Measurements from ENCODE around the gene SCYL2.
"Not testable (repeated sequence)": the region's sequence is repeated elsewhere in the genome, so short reads cannot be mapped to it uniquely, and the experiment has no call there.

SCYL2 gene

DNA sequence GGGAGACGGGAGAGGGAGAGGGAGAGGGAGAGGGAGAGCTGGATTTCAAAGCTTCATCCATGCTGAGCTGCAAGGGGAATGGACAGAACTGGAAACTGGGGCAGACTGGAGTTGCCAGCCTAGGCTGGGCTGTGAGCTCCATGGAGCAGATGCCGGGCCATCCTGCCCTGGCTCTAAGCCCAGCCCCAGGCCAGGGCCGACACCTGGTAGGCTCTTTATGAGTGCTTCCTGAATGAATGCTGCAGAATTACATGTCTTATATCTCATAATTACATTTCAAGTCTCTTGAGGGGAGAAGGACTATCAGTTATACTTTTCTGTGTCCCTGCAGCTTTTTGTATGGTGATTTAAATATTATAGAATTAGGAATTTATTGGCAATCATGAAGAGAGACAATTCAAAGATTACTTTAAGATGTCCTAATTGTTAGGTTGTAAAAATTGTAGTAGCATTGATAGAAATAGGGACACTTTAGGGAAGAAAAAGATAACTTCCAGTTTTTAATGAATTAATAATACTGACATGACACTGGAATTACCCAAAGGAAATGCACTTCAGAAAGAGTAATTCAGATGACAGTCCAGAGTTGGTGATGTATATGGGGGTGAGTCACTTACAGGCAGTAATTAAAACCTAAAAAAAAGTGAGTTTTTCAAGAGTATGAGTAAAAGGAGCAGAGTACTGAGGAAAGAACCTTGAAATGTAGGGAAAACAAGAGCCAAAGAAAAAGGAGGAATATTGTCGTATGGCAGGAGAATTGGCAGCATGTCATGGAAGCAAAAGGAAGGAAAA is 29.0 kb downstream of the SCYL2 start:
- H3K27me3 ChIP-seq (replicated peaks; ENCODE audit: control insufficient read depth, insufficient read depth, low read length) = no peaks in the 10 kb centered on the region
- H3K4me3 ChIP-seq (replicated peaks; ENCODE audit: low read depth, low read length) = no peak overlapping the region
- DNase-seq (ENCODE audit: extremely low read depth, insufficient read length) = no peak
- TF ChIP-seq, protein P1, sequence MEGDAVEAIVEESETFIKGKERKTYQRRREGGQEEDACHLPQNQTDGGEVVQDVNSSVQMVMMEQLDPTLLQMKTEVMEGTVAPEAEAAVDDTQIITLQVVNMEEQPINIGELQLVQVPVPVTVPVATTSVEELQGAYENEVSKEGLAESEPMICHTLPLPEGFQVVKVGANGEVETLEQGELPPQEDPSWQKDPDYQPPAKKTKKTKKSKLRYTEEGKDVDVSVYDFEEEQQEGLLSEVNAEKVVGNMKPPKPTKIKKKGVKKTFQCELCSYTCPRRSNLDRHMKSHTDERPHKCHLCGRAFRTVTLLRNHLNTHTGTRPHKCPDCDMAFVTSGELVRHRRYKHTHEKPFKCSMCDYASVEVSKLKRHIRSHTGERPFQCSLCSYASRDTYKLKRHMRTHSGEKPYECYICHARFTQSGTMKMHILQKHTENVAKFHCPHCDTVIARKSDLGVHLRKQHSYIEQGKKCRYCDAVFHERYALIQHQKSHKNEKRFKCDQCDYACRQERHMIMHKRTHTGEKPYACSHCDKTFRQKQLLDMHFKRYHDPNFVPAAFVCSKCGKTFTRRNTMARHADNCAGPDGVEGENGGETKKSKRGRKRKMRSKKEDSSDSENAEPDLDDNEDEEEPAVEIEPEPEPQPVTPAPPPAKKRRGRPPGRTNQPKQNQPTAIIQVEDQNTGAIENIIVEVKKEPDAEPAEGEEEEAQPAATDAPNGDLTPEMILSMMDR (IDR thresholded peaks at IDR 0.05; ENCODE audit: insufficient read depth, low read length, poor library complexity, severe bottlenecking) = no peak
- peaks cover 1% of the 10 kb centered on the region for H3K36me3 ChIP-seq (ENCODE audit: control insufficient read depth, insufficient read depth, low read length)

DNA sequence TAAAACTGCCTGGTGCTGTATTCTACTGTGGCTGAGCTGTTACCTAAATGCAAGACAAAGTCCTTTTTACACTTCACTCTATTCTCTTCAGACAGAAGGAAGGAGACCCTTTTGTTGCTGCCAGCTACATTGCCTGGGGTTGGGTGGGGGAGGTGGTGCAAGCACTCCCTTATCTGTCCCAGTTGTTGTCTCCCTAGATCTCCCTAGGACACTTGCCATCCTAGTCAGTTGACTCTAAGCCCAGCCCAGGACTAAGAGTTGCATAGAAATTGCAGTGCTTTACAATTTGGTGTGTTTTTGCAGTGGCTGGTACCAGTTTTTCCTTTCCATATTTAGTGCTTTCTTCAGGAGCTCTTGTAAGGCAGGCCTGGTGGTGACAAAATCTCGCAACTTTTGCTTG is 35.1 kb downstream of the SCYL2 start:
- H3K36me3 ChIP-seq (ENCODE audit: control insufficient read depth, insufficient read depth, low read length) = peaks cover 11% of the 10 kb centered on the region
- no peak for DNase-seq (ENCODE audit: extremely low read depth, insufficient read length)
- no peaks in the 10 kb centered on the region for H3K27me3 ChIP-seq (replicated peaks; ENCODE audit: control insufficient read depth, insufficient read depth, low read length)
- no peak overlapping the region for H3K4me3 ChIP-seq (replicated peaks; ENCODE audit: low read depth, low read length)
- TF ChIP-seq, protein P1 (IDR thresholded peaks at IDR 0.05; ENCODE audit: insufficient read depth, low read length, poor library complexity, severe bottlenecking) = no peak

GRCh38 chr12:100303831-100304230 is 36.9 kb downstream of the SCYL2 start:
- TF ChIP-seq, protein P1 (IDR thresholded peaks at IDR 0.05; ENCODE audit: insufficient read depth, low read length, poor library complexity, severe bottlenecking) = no peak
- H3K4me3 ChIP-seq (replicated peaks; ENCODE audit: low read depth, low read length) = no peak overlapping the region
- no peak for DNase-seq (ENCODE audit: extremely low read depth, insufficient read length)
- H3K36me3 ChIP-seq (ENCODE audit: control insufficient read depth, insufficient read depth, low read length) = peaks cover 10% of the 10 kb centered on the region
- H3K27me3 ChIP-seq (replicated peaks; ENCODE audit: control insufficient read depth, insufficient read depth, low read length) = no peaks in the 10 kb centered on the region

- not testable (repeated sequence) for H3K36me3 ChIP-seq (ENCODE audit: control insufficient read depth, insufficient read depth, low read length)
These were observed 37.4 kb downstream of the SCYL2 start for GRCh38 chr12:100304334-100304733.

DNA sequence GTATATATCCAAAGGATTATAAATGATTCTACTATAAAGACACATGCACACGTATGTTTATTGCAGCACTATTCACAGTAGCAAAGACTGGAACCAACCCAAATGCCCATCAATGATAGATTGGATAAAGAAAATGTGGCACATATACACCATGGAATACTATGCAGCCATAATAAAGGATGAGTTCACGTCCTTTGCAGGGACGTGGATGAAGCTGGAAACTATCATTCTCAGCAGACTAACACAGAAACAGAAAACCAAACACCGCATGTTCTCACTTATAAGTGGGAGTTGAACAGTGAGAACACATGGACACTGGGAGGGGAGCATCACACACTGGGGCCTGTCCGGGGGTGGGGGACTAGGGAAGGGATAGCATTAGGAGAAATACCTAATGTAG is 41.2 kb downstream of the SCYL2 start:
- DNase-seq (ENCODE audit: extremely low read depth, insufficient read length); H3K4me3 ChIP-seq (replicated peaks; ENCODE audit: low read depth, low read length); H3K27me3 ChIP-seq (replicated peaks; ENCODE audit: control insufficient read depth, insufficient read depth, low read length); H3K36me3 ChIP-seq (ENCODE audit: control insufficient read depth, insufficient read depth, low read length): not testable (repeated sequence)

More at GRCh38 chr12:100304334-100304733, 37.4 kb downstream of the SCYL2 start:
- H3K4me3 ChIP-seq (replicated peaks; ENCODE audit: low read depth, low read length); DNase-seq (ENCODE audit: extremely low read depth, insufficient read length); H3K27me3 ChIP-seq (replicated peaks; ENCODE audit: control insufficient read depth, insufficient read depth, low read length): not testable (repeated sequence)

DNA sequence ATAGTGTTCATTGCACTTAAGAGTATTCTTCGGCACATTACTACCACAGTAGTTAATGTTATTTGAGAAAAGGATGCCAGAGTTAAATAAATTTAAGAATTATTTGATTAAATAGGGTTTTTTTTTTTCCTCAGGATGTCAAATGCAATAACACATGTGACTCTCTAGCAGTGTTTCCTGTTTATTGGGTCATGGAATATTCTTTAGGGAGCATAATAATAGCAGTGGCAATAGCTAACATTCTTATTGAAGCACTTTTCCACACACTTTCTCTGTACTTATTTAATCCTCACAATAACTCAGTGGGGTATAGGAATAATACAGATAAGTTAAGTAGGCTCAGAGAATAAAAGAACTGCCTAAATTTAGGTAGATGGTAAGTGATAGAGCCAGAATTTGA is 44.3 kb downstream of the SCYL2 start:
- DNase-seq (ENCODE audit: extremely low read depth, insufficient read length) = no peak
- H3K27me3 ChIP-seq (replicated peaks; ENCODE audit: control insufficient read depth, insufficient read depth, low read length) = no peaks in the 10 kb centered on the region
- TF ChIP-seq, protein P1 (IDR thresholded peaks at IDR 0.05; ENCODE audit: insufficient read depth, low read length, poor library complexity, severe bottlenecking) = no peak
- no peaks in the 10 kb centered on the region for H3K36me3 ChIP-seq (ENCODE audit: control insufficient read depth, insufficient read depth, low read length)
- no peak overlapping the region for H3K4me3 ChIP-seq (replicated peaks; ENCODE audit: low read depth, low read length)
